Measurements from ENCODE around the gene ARVCF. TPM values are rescaled to one million over a fixed set of nuclear protein-coding genes. Genes with fewer than 3 reads are reported as not detected.

The ARVCF gene
- total and polyA plus RNA-seq, 2 experiments from 2014 or later = 40.3 to 55.5 TPM

GRCh38 chr22:19994851-19995610 is 21.6 kb downstream of the ARVCF start:
- H3K27me3 ChIP-seq = no peaks in the 10 kb centered on the region
- H3K27ac ChIP-seq = no peak overlapping the region
- no peak overlapping the region for H3K4me3 ChIP-seq
- no peak for DNase-seq (ENCODE audit: low read depth in 1 of 2, low spot score in 1 of 2)
- H3K9me3 ChIP-seq (ENCODE audit: low read depth) = no peaks in the 10 kb centered on the region
- no peaks in the 10 kb centered on the region for H3K36me3 ChIP-seq
- TF ChIP-seq CTCF (IDR thresholded peaks at IDR 0.05; ENCODE audit: low read depth, low read length) = no peak
- peaks cover 22% of the 10 kb centered on the region for H3K4me1 ChIP-seq (ENCODE audit: low read depth)

- Histone ChIP-seq H3K36me3 (no peaks in the 10 kb centered on the region), H3K27me3 (no peaks in the 10 kb centered on the region), H3K9me3 (ENCODE audit: low read depth) (no peaks in the 10 kb centered on the region), H3K27ac (no peak overlapping the region), H3K4me1 (ENCODE audit: low read depth) (peaks cover 11% of the 10 kb centered on the region), H3K4me3 (no peak overlapping the region)
- no peak for TF ChIP-seq CTCF (IDR thresholded peaks at IDR 0.05; ENCODE audit: low read depth, low read length)
- DNase-seq (ENCODE audit: low read depth in 1 of 2, low spot score in 1 of 2) = no peak
Measured at GRCh38 chr22:19993926-19994325, 22.7 kb downstream of the ARVCF start.

GRCh38 chr22:19992921-19993355 is 23.7 kb downstream of the ARVCF start:
- no peak overlapping the region for H3K4me3 ChIP-seq
- peaks cover under 1% of the 10 kb centered on the region for H3K4me1 ChIP-seq (ENCODE audit: low read depth)
- no peaks in the 10 kb centered on the region for H3K9me3 ChIP-seq (ENCODE audit: low read depth)
- TF ChIP-seq CTCF (IDR thresholded peaks at IDR 0.05; ENCODE audit: low read depth, low read length) = no peak
- H3K27ac ChIP-seq = no peak overlapping the region
- H3K27me3 ChIP-seq = no peaks in the 10 kb centered on the region
- DNase-seq (ENCODE audit: low read depth in 1 of 2, low spot score in 1 of 2) = no peak
- no peaks in the 10 kb centered on the region for H3K36me3 ChIP-seq

- no peaks in the 10 kb centered on the region for H3K36me3 ChIP-seq
- H3K4me1 ChIP-seq (ENCODE audit: low read depth) = no peaks in the 10 kb centered on the region
- no peaks in the 10 kb centered on the region for H3K9me3 ChIP-seq (ENCODE audit: low read depth)
- no peak overlapping the region for H3K4me3 ChIP-seq
- H3K27ac ChIP-seq = no peak overlapping the region
- DNase-seq (ENCODE audit: low read depth in 1 of 2, low spot score in 1 of 2) = no peak
- TF ChIP-seq CTCF (IDR thresholded peaks at IDR 0.05; ENCODE audit: low read depth, low read length) = no peak
- no peaks in the 10 kb centered on the region for H3K27me3 ChIP-seq
Measured at GRCh38 chr22:19992481-19992911, 24.1 kb downstream of the ARVCF start.

GRCh38 chr22:19991645-19992451 is 24.8 kb downstream of the ARVCF start:
- no peak for TF ChIP-seq CTCF (IDR thresholded peaks at IDR 0.05; ENCODE audit: low read depth, low read length)
- Histone ChIP-seq H3K36me3 (no peaks in the 10 kb centered on the region), H3K4me3 (no peak overlapping the region), H3K27me3 (no peaks in the 10 kb centered on the region), H3K9me3 (ENCODE audit: low read depth) (no peaks in the 10 kb centered on the region), H3K27ac (no peak overlapping the region), H3K4me1 (ENCODE audit: low read depth) (no peaks in the 10 kb centered on the region)
- no peak for DNase-seq (ENCODE audit: low read depth in 1 of 2, low spot score in 1 of 2)
